C1 segment of cervical spinal cord (tissue), 14 donors: ENCODE data around the gene CDK19.
"Not testable (repeated sequence)": the region's sequence is repeated elsewhere in the genome, so short reads cannot be mapped to it uniquely, and the experiment has no call there.

Experiments used
- DNase-seq, 14 donors: peaks; one replicate each; lab custom pipeline; 2025; lab: John Stamatoyannopoulos, UW

Gene CDK19

DNA sequence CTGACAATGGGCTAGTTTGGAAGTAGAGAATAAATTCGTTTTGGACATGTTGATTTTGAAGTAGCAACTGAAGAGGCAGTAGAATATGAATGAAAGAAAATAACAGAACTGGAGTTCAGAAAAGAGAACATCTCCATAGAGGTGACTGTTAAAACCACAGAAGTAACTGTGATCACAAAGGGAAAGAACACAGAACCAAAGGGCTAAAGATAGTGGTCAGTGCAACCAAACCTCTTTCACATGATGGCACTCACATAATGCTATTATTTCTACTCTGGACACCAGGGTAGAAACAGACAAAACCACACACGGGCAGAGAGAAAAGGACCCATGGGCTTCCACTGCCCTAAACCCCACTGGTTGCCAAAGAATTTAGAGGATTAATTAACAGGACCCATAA, 58.5 kb downstream of the CDK19 start:
- DNase-seq, result no peak

DNA sequence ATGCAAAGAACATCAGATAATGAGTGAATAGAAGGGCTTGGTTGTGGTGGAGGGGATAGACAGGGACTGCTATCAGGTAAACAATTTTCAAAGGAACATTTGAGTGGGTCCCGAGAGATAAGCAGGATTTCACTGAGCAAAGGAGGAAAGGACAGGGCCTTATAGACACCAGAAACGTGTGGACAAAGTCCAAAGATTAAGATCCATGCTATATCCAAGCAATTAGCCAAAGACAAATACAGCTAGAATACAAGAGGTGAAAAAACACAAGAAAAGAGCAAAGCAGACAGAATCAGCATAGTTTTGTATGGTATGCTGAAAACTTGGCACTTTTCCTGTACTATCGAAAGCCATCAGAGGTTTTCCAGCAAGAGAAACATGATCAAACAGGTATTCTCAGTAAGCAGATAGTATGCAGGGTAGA, 59.8 kb downstream of the CDK19 start:
- no peak for DNase-seq

DNA sequence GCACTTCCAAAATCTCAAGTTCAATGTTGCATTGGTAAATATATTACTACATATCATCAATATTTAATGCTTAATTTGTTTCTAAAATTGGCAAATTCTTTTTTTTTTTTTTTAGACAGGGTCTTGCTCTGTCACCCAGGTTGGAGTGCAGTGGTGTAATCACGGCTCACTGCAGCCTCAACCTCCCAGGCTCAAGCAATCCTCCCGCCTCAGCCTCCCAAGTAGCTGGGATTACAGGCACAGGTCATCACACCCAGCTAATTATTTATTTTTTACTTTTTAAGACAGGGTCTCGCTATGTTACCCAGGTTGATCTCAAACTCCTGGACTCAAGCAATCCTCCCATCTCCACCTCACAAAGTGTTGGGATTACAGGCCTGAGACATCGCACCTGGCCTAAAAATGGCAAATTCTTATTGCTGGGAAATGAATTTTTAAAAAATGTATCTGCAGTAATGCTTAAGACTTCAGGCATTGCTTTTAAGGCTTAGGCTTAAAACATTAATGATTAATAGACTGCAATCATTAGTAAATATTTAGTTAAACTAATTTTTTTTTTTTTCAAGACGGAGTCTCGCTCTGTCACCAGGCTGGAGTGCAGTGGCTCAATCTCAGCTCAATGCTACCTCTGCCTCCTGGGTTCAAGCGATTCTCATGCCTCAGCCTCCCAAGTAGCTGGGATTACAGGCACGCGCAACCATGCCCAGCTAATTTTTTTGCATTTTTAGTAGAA, 61.2 kb downstream of the CDK19 start:
- DNase-seq, result not testable (repeated sequence)

DNA sequence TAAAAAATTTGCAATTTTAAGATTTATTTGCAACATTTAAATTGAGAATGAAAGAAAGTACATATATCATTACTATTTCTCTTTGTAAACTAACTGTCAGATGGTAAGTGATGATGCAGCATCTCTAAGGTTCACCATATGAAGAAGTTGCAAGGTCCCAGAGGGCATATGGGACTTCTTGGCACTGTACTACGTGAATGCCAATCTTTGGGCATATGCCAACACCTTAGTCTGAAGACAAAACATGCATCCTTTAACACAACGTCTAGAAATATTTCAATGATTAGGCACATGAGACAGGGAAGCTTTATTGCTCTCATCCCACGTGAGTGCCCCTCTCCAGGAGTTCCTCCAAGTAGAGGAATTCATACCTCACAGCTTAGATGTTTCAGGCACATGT, 66.8 kb downstream of the CDK19 start:
- DNase-seq, result no peak

DNA sequence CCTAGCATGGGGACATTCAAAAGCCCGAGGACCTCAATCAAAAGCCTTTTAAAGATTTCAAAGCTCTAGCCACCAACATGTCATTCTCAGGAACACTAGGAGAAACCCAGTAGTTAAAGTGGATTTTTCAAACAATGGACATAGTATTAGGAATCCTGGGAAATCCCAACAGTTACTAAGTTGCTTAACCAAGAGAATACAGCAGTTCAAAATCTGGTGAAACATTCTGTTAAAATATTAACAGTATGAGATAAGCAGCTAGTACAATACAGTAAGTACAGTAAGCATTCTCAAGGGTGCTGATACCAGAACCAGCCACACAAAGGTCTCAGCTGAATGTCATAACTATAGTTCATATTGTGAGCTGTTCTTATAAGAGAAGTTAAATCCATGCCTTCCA, 68.6 kb downstream of the CDK19 start:
- no peak for DNase-seq

DNA sequence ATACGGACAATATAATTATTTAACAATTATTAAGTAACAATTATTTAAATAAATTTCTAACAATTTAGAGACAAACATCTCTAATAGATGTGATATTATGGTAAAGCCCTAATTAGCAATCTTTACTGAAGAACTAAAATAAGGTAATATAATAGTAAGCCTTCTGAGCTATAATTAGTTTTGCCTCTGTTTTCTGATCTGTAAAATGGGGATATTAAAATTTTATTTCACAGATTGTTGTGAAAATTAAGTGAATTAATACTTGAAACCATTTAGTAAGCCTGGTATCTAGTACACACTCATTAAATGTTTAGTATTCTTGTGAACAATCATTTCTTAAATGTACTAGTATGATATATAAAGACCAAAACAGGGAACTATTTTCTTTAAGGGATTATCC, 70.3 kb downstream of the CDK19 start:
- no peak for DNase-seq

DNA sequence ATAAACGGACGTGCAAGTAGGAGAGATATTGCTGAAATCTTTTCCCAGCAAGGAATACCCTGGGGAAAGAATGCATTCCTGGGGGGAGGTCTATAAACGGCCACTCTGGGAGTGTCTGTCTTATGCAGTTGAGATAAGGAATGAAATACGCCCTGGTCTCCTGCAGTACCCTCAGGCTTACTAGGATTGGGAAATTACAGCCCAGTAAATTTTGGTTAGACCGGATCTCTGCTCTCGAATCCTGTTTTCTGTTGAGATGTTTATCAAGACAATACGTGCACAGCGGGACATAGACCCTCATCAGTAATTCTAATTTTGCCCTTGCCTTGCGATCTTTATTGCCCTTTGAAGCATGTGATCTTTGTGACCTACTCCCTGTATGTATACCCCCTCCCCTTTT, 72.7 kb downstream of the CDK19 start:
- not testable (repeated sequence) for DNase-seq

DNA sequence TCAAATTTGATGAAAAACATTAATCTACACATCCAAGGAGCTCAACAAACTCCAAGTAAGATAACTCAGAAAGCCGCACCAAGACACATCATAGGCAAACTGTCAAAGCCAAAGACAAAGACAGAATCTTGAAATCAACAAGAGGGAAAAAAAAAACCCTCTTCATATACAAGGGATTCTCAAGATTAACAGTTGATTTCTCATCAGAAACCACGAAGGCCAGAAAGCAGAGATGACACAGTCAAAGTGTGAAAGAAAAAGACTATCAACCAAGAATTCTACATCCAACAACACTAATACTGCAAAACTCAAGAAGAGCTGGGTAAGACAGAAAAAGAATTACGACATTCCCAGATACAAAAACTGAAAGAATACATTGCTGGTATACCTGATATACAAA, 73.8 kb downstream of the CDK19 start:
- no peak for DNase-seq

DNA sequence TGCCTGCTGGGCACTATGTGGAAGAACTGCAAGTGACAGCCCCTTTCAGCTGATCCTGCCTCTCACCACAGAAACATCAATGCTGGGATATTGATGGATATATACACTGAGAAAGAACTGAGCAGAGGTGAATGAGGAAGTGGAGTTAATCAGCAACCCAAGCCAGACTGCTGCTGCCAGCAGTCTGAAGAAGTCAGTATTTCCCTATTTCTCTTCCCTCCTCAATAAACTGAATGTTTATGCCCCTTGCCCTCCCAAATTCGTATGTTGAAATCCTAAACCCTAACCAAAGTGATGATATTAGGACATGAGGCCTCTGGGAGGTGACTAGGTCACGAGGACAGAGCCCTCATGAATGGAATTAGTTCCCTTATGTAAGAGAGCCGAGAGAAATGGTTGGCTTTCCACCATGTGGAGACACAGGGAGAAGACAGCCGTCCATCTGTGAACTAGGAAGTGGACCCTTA, 76.3 kb downstream of the CDK19 start:
- peak in 2 of 14 donors; percentile 10 to 58 for DNase-seq

DNA sequence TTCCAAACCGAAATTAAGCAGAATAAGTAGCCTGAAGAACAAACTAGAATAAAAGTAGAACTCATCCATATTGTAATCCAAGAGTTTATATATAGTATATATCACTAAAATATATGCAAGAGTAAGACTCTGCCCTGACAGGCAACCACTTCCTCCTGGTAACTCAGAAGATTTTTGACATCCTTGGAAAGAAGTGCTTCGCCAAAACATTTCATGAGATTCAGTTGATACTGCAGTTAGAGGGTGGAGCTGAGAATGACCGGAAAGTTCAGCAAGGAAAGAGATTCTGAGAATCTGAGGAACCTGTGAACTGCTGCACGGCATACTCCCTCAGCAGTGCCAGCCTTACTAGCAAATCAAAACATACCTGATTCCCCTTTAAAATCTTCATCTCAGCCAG, 79.6 kb downstream of the CDK19 start:
- DNase-seq, result no peak

DNA sequence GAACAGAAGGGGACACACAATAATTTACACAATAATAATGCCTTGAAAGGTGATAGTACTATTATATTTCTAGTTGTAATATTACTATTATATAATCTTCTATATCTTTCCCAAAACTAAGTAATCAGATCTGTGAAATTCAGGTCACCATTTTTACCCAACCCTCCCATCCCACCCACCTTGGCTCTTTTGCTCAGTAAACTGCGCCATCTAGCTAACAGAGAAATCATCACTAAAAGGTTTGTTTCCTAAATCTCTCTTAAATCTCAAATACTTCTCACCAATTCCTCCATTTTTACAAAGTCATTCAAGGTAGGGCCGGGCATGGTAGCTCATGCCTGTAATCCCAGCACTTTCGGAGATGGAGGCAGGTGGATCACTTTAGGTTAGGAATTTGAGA, 83.4 kb downstream of the CDK19 start:
- no peak for DNase-seq

DNA sequence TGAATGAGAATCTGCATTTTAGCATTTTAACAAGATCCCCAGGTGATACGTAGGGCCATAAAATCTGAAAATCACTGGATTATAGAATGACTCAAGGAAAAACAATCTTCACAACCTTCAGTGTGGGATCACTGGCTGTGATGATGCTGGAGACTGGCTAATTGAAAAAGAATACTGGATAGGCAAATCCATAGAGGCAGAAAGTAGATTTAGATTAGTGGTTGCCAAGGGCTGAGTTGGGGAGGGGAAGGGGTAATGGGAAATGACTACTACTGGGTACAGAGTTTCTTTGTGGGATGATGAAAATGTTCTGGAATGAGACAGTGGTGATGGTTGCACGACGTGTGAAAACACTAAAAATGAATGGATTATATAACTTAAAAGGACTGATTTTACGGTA, 84.1 kb downstream of the CDK19 start:
- DNase-seq, result no peak

DNA sequence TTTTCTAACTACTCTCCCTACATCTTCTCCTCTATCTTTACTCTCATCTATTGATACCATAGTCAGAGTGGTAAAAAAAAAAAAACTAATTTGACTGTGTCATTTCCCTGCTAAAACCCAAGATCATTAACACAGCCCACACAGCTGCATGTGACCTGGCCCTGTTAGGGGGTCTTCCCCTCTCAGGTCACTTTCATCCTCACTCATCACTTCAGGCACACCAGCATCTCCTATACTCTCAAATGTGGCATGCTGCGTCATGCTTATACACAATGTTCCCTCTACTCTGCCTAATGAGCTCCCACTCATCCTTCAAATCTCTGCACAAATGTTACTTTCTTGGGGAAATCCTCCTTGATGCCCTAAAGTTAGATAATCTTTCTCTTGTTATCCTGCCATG, 86.8 kb downstream of the CDK19 start:
- DNase-seq, result no peak

DNA sequence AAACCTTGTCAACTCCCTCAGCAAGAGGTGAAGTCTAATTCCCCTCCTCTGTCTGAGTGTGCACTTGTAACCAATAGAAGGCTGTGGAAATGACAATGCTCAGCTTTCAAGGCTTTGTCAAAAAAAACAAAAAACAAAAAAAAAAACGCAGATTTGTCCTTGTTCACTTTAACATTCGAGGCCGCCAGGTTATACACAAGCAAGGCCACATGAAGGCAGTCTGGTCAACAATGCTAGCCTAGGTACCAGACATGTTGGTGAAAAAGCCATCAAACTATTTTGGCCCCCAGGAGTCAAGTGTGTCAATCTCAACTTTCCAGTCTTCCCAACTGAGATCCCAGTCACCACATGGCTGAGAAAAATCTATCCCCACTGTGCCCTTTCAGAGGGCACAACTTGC, 92.3 kb downstream of the CDK19 start:
- no peak for DNase-seq

DNA sequence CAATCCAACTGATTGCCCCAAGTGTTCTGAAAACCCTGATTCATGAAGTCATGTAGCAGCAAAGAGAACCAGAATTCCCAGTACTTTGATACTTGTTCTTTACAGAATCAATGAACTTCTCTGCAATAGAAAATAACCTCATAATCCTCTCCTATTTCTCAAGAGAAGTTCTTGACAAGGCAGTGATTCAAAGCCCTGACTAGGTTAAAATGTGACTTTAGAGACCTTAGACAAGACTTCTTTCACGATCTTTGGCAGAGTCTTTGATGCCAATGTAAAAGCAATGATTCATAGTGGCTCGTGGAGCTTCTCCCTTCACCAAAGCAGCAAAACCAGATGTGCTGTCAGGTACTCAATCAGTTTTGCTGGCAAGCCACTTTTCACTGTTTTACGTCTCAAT, 95.2 kb downstream of the CDK19 start:
- no peak for DNase-seq

DNA sequence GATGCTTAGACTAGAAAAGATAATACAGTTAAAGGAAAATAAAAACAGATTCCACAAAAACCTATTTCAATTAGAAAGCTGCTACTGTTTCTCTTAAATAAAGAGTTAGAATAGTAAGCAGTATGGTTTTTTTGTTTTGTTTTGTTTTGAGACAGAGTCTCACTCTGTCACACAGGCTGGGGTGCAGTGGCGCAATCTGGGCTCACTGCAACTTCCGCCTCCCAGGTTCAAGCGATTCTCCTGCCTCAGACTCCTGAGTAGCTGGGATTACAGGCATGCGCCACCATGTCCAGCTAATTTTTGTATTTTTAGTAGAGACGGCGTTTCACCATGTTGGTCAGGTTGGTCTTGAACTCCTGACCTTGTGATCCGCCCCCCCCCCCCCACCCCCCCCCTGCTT, 95.7 kb downstream of the CDK19 start:
- not testable (repeated sequence) for DNase-seq

DNA sequence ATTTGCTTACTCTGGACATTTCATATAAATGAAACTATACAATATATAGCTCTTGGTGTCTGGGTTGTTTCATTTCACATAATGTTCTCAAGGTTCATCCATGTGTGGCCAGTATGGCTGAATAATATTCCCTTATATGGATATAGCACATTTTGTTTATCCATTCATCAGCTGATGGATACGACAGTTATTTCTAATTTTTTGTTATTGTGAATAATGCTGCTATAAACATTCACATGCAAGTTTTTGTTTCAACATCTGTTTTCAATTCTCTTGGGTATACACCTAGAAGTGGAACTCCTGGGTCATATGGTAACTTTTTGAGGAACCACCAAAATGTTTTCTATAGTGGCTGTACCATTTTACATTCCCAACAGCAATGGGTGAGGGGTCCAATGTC, 101.1 kb downstream of the CDK19 start:
- DNase-seq, result no peak

DNA sequence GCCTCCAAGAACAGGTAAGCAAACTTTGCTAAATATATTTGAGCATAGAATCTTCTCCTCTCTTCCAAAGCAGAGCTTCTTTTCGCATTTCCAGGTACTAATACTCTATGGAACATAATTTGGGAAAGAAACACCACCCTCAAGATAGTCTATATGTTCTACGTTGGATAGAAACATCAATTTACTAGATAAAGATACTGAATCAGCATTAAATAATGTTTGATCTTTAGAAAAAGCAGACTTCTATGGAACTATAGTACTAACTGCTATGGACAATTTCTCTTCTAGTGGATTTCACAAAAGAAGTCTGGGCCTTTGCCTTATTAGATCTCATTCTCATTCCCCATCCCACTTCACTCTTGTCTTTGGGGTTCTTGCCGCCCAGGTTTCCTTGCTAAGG, 103.0 kb downstream of the CDK19 start:
- no peak for DNase-seq

DNA sequence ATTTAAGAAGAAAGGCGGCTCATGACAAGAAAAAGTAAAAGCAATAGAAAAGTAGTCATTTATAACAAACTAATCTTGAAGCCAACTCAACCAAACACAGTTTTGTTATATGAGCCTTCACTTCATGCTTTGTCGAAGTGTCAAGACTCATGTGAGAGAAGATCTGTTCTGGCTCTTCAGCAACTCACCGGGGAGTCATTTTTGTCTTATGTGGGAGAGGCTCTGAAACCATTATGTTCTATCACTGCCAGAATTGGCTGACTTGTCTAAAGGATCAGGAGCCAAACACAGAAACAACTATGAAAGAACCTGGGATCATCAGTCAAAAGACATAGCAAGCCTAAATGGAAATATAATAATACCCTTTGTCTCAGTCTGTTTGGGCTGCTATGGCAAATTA, 105.2 kb downstream of the CDK19 start:
- DNase-seq, result no peak

DNA sequence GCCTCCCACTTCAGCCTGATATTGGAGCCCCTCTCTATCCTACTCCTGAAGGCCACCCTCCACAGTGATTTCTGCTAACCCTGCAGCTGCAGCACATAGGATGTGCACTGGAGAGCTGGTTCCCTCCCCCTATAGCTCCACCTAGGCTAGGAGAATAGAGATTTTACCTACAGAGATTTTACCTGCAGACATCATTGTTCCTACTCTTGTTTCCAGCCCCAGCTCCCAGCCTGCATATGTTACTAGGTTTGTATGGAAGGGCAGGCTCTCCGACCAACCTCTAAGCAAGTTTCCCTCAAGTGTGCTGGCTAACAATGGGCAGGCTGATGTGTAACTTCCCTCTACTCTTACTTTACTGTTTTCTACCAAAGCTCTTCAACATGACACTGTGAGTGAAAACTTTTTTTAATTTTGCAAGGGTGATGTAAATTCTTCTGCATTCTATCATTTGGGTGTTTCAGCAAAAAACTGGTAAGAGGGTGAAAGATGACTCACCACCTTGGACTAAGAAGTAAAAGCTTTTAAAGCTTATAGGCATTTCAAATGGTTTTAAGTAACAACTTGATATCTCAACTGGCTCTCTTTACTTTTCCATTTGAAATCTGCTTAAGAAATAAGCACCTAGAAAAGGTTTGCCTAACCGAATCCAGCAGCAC, 106.8 kb downstream of the CDK19 start:
- DNase-seq, result no peak

DNA sequence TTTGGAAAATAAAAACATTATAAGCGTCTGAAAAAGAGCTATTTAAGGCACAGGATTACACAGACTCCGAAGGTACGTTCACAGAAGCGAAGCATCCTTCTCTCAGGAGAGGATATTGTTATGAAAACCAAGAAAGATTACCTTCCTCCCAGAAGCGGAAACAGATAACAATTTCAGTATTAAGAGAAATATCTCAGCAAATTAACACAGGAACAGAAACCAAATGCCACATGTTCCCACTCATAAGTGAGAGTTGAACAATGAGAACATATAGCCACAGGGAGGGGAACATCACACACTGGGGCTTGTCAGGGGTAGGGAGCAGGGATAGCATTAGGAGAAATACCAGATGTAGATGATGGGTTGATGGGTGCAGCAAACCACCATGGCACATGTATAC, 109.7 kb downstream of the CDK19 start:
- DNase-seq, result no peak

DNA sequence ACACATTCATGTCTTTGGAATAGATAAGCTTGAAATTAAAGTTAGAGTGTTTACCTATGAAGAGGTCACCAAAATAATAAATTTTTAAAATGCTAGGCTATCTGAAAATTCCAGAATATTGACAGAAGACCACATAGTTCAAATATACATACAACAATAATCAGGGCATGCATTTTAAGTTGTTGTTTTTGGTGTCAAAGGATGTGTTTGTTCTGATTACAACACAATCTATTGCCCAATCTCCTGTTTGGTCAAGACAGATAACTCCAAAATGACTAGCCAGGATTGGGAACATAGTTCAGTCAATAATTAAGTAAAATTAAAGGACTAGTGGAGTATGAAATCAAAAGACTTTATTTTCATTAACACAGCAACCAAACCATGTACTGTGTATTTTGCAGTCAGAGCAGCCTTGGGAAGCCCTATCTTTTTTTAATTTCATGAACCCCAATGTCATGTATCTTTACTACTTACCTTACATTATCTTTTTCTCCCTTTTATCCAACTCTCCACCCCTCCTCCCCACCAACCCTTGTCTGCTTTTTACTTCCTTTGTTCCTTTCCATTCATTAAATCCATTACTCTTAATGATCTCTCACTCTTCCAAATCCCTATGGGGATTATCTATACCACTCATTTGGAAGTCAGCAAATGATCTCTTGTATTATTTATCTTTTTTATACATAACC, 111.2 kb downstream of the CDK19 start:
- DNase-seq, result no peak
